NCI-H2107 (cell line): ENCODE data around the gene USP53.
"Not testable (repeated sequence)": the region's sequence is repeated elsewhere in the genome, so short reads cannot be mapped to it uniquely, and the experiment has no call there.

Experiments
- DNase-seq: peaks from one replicate; lab custom pipeline; 2025; lab: John Stamatoyannopoulos, UW

The USP53 gene

DNA sequence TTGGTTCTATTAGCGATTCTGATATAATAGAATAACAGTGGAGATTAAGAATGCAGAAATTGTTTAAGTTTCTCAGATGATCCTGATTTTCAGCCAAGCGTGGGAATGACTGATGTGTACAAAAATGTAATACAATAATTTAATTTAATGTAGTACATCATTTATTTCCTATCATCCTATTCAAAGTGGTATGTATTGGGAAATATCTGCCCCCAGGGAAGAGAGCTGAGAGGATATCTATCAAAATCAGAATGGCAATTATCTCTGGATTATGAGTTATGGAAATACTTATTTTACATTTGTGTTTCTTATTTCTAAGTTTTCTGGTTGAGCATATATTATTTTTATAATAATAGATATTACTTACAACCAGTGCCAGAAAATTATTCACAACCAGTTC is 105.5 kb downstream of the USP53 start:
- no peak for DNase-seq

DNA sequence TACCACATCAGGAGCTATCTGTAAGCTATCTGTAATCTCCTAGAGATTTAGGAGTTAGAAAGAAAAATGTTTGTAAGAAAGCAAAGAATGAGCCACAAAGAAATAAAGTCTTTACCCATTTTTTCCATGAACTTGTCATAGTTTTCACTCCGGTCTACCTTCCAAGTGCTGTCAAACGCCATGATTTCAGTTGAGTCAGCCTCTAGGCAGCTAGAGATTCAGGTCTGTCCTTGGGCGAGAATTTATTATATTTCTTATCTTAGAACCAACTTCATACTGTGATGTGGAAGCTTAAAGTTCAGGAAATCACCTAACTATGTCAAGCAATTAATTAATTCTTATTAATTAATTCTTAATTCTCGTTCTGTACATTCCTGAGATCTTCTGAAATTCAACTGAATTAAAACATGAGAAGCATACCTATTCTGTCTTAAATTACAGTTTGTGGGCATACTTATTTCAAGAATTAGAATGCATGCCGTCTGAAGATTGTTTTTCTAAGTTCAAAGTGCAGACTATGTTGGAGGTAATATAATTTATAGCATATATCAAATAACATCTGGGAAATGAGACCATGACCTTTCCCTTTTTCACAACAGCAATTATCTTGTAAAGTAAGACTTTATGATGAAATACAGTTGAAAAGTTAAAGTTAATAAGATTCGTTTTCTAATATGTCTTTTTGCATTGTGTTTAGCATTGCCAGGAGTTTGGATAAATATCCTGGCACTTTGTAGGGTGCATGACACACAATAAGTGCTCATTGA is 109.6 kb downstream of the USP53 start, which contains the start of gene FABP2:
Gene FABP2, minus strand, starts transcription at position 218 of the 767 bp plus-strand sequence. Its CDS starts 36 bp downstream, at position 182.
- DNase-seq: no peak

DNA sequence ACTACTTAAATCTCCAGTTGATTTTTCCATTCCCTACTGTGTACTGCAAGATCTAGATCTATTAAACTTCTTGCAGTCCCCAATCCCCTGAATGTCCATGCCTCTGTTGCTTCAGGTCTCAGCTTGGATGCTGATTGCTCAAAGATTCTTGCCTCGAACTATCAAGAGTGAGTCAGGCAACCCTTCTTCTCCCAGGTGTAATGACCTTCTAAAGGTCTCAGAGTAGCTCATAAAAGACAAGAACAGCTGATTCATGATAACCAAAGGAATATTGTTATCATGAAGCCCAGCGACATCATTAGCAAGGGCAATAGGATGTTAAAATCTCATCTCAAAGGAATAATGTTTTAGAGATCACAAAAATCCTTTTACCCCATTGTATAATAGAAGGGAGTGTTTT is 116.2 kb downstream of the USP53 start:
- DNase-seq: no peak

DNA sequence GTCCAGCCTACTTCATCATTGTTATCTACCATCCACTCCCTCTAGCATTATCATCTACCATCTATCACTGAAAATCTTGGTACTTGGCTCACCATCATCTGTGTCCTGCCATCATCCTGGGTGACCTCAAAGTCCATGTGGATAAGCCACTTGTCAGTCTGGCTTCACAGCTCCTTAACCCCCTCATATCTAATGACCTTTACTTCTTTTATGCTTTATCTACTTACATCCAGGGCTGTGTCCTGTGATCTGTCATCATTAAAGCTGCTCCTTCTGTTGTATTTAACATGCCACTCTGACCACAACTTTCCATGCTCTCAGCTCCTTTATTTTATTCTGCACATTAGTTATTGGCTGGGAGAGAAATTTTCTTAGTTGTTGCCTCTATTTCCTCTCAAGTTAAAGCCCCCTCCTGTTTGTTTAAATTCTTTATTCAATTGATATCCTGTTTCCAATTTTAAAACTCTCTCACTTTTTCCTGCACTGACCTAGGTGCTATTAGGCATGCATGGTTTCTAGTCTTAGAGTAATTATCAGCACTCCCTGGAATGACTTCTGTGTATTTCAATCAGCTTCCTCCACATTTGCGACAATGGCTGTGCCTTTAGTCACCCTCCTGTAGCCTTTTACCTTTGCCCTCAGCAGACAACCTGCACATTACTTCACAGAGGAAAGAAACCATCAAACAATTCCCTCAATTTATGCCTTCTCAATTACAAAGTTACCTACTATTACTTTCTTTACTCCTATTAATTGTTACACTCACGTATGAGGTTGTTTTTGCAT is 117.5 kb downstream of the USP53 start:
- no peak for DNase-seq

DNA sequence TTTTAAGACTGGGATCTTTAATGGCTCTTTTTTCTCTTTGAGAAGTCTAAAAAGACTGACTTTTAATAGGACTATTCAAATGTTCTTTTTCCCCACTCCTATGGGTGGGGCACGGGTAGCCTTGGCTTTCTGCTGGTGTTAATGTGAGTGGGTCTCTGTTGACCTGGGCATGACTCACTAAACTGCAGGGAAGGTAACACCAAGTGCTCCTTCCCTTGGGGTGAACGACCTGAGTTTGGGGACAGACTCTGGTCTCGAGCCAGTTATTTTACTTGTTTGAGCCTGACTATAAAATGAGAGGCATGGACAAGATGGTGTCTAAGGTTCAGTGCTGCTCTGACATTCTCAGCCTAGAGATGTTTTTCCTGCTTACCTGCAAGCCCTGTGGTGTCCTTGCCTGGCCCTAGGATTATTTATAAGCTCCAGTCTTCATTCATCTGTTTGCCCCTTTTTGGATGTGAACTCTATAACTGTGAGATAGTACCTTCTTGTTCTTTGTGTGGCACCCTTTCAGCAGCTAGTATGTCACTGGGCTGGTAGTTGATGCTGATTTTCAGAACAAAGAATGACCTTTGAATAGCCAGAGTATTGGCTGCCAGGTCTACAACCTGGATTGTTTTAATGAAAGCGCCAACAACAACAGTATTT is 123.9 kb downstream of the USP53 start:
- not testable (repeated sequence) for DNase-seq

DNA sequence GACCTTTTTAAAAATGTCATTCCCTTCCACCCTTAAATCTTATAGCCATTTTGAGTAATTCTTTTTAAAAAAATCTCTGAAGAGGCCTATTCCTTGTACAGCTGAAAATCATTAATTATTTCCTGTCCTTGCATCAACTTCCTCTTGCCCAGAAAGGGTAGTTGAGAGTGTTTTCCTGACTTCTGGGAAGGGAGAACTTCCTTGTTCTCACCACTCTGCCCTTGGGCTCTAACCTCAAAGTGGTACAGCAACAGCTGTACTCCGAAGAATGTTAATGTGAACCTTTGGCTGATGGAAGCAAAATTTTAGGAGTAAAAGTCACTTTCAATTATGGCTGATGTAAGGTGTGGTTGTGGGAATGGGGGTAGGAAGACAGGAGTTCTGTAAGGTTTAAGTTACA is 124.5 kb downstream of the USP53 start:
- no peak for DNase-seq

DNA sequence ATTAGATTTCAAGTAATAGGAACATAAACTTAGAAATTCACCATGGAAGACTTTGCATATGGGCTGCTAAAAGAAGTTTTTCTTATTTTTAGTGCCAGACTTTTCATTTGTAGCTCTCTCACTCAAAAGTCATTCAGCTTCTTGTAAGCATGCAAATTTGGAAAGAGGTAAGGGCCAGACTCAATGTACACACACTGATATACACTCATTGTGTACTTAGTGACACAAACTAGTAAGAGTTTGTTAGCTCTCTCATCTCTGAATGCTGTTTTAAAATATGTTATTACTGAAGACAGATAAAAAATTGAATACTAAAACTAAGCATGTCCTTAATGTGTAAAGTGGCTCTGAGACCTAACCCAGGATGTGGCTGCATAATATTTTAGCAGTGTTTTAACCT is 127.4 kb downstream of the USP53 start:
- DNase-seq: not testable (repeated sequence)

DNA sequence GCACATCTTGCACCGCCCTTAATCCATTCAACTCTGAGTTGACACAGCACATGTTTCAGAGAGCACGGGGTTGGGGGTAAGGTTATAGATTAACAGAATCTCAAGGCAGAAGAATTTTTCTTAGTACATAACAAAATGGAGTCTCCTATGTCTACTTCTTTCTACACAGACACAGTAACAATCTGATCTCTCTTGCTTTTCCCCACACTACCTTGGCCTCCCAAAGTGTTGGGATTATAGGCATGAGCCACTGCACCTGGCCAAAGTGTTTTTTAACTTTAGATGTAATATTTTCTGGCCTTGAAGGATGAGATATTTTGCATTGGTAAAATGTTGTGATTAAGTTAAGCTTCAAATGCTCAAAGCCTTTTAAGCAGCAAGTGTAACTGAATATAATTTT is 130.8 kb downstream of the USP53 start:
- not testable (repeated sequence) for DNase-seq
